Activated naive CD4-positive, alpha-beta T cell treated with Interleukin-2 at 50 U/mL for 16 hours (primary cell): ENCODE measurements around the gene UBE2Z.

Source experiments
- DNase-seq: peaks from one replicate; pipeline ENCODE4 v3.0.0-alpha.2; 2020

UBE2Z gene

GRCh38 chr17:48961516-48962233 is 53.5 kb downstream of the UBE2Z start:
- no peak for DNase-seq

- DNase-seq: no peak
Observed at GRCh38 chr17:48970224-48970623, 62.0 kb downstream of the UBE2Z start.

GRCh38 chr17:48970865-48971687 is 62.9 kb downstream of the UBE2Z start:
- DNase-seq: no peak

DNA sequence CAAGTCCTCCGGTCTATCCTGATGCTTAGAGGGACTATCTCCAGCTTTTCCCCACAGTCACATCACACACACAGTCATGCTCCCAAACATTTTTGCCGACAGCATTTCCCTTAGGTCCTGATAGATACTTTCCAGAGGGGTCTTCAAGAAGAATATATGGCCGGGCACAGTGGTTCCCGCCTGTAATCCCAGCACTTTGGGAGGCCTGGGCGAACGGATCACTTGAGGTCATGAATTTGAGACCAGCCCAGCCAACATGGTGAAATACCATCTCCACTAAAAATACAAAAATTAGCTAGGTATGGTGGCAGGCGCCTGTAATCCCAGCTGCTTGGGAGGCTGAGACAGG is 64.5 kb downstream of the UBE2Z start:
- DNase-seq: no peak

DNA sequence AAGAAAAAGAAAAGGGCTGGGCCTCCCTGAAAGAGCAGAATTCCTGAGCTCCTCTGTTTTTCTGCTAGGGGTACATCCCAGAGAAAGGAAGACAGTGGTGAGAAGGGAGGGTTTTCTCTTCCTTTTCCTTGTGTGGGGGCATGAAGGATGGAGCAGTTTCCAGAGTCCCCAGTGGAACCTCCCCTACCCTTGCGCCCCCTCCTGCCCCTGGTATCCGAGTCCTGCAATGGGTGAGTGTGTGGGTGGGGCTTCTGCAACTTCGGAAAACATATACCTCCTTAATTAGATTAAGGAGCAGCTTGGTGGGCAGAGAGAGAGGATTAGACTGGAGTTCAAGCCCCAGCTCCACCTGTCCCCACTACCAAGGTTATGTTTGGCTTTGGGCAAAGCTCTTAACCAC is 65.6 kb downstream of the UBE2Z start:
- no peak for DNase-seq
